Liver (tissue), 3 donors: ENCODE results near the gene INSYN2B.

ENCODE experiments used
- GABPA ChIP-seq, 2 donors: IDR thresholded peaks in 1 of 2; conservative IDR thresholded peaks in 1 of 2; 2 replicates each; pipeline ENCODE4 v1.6.1; 2016; ENCODE audit warnings: antibody characterized with exemption in 2 of 2, mild to moderate bottlenecking in 1 of 2, moderate library complexity in 1 of 2
- MAX ChIP-seq: IDR thresholded peaks from 2 replicates; pipeline ENCODE4 v1.6.1; 2016; ENCODE audit warnings: antibody characterized with exemption
- RAD21 ChIP-seq, 2 donors: IDR thresholded peaks; 2 replicates each; pipeline ENCODE4 v1.6.1; 2016; ENCODE audit warnings: antibody characterized with exemption in 2 of 2, mild to moderate bottlenecking in 2 of 2
- RXRA ChIP-seq, 2 donors: IDR thresholded peaks; 2 replicates each; pipeline ENCODE4 v1.6.1; 2017 to 2018; ENCODE audit warnings: antibody characterized with exemption in 2 of 2, mild to moderate bottlenecking in 1 of 2
- SP1 ChIP-seq: IDR thresholded peaks from 2 replicates; pipeline ENCODE4 v1.6.1; 2018; ENCODE audit warnings: antibody characterized with exemption, mild to moderate bottlenecking
- TAF1 ChIP-seq: conservative IDR thresholded peaks from 2 replicates; pipeline ENCODE4 v1.6.1; 2016; ENCODE audit warnings: antibody characterized with exemption, mild to moderate bottlenecking
- YY1 ChIP-seq: IDR thresholded peaks from 2 replicates; pipeline ENCODE4 v1.6.1; 2016; ENCODE audit warnings: antibody characterized with exemption, mild to moderate bottlenecking
- TF ChIP-seq, protein P1 (sequence below): fragments of 150-350 bp; IDR thresholded peaks from 2 replicates; pipeline ENCODE4 v1.5.1; 2017; ENCODE audit warnings: improper control_type of control experiment, low read depth, low read length; ENCODE audit not compliant: missing input control
- TF ChIP-seq, protein P2 (sequence below): IDR thresholded peaks from 2 replicates; pipeline ENCODE4 v1.6.1; 2016; ENCODE audit warnings: antibody characterized with exemption, mild to moderate bottlenecking
- donor health status: healthy.
- donor health status: healthy.

- TF ChIP-seq RXRA (IDR thresholded peaks at IDR 0.05), result no peak
- TF ChIP-seq, protein P1, sequence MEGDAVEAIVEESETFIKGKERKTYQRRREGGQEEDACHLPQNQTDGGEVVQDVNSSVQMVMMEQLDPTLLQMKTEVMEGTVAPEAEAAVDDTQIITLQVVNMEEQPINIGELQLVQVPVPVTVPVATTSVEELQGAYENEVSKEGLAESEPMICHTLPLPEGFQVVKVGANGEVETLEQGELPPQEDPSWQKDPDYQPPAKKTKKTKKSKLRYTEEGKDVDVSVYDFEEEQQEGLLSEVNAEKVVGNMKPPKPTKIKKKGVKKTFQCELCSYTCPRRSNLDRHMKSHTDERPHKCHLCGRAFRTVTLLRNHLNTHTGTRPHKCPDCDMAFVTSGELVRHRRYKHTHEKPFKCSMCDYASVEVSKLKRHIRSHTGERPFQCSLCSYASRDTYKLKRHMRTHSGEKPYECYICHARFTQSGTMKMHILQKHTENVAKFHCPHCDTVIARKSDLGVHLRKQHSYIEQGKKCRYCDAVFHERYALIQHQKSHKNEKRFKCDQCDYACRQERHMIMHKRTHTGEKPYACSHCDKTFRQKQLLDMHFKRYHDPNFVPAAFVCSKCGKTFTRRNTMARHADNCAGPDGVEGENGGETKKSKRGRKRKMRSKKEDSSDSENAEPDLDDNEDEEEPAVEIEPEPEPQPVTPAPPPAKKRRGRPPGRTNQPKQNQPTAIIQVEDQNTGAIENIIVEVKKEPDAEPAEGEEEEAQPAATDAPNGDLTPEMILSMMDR, result no peak
- TF ChIP-seq YY1, result no peak
- TF ChIP-seq TAF1, result no peak
- TF ChIP-seq, protein P2, sequence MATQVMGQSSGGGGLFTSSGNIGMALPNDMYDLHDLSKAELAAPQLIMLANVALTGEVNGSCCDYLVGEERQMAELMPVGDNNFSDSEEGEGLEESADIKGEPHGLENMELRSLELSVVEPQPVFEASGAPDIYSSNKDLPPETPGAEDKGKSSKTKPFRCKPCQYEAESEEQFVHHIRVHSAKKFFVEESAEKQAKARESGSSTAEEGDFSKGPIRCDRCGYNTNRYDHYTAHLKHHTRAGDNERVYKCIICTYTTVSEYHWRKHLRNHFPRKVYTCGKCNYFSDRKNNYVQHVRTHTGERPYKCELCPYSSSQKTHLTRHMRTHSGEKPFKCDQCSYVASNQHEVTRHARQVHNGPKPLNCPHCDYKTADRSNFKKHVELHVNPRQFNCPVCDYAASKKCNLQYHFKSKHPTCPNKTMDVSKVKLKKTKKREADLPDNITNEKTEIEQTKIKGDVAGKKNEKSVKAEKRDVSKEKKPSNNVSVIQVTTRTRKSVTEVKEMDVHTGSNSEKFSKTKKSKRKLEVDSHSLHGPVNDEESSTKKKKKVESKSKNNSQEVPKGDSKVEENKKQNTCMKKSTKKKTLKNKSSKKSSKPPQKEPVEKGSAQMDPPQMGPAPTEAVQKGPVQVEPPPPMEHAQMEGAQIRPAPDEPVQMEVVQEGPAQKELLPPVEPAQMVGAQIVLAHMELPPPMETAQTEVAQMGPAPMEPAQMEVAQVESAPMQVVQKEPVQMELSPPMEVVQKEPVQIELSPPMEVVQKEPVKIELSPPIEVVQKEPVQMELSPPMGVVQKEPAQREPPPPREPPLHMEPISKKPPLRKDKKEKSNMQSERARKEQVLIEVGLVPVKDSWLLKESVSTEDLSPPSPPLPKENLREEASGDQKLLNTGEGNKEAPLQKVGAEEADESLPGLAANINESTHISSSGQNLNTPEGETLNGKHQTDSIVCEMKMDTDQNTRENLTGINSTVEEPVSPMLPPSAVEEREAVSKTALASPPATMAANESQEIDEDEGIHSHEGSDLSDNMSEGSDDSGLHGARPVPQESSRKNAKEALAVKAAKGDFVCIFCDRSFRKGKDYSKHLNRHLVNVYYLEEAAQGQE, result no peak
- TF ChIP-seq GABPA (IDR thresholded peaks at IDR 0.05 in 1 of 2, conservative IDR thresholded peaks at IDR 0.05 in 1 of 2), result no peak
- TF ChIP-seq MAX, result no peak
- TF ChIP-seq SP1, result no peak
- no peak for TF ChIP-seq RAD21 (IDR thresholded peaks at IDR 0.05)
Measured at GRCh38 chr5:169920474-169920873, 59.8 kb downstream of the INSYN2B start.
